SK-N-SH (cell line): ENCODE results near the gene IL21R.

Source experiments
- CTCF ChIP-seq: fragments of 200-600 bp; sonication (generic); IDR thresholded peaks from 2 replicates; pipeline ENCODE4 v1.6.1; 2017; ENCODE audit warnings: antibody characterized with exemption, mild to moderate bottlenecking, moderate library complexity
- EP300 ChIP-seq, 2 experiments: IDR thresholded peaks; 2 replicates each; pipeline versions ENCODE4 v1.4.0 to v1.6.1; 2012; ENCODE audit warnings: borderline replicate concordance in 1 of 2, low read depth in 1 of 2, low read length in 1 of 2
- POLR2AphosphoS5 ChIP-seq: IDR thresholded peaks from 2 replicates; pipeline ENCODE4 v1.6.1; 2012; ENCODE audit warnings: low read depth, low read length
- SIN3A ChIP-seq: IDR thresholded peaks from 2 replicates; pipeline ENCODE4 v1.6.1; 2012; ENCODE audit warnings: low read depth, mild to moderate bottlenecking, low read length, moderate library complexity, borderline replicate concordance
- TCF12 ChIP-seq: IDR thresholded peaks from 2 replicates; pipeline ENCODE4 v1.4.0; 2012
- ZBTB33 ChIP-seq: IDR thresholded peaks from 2 replicates; pipeline ENCODE4 v1.4.0; 2012; ENCODE audit warnings: low read depth, borderline replicate concordance

DNA sequence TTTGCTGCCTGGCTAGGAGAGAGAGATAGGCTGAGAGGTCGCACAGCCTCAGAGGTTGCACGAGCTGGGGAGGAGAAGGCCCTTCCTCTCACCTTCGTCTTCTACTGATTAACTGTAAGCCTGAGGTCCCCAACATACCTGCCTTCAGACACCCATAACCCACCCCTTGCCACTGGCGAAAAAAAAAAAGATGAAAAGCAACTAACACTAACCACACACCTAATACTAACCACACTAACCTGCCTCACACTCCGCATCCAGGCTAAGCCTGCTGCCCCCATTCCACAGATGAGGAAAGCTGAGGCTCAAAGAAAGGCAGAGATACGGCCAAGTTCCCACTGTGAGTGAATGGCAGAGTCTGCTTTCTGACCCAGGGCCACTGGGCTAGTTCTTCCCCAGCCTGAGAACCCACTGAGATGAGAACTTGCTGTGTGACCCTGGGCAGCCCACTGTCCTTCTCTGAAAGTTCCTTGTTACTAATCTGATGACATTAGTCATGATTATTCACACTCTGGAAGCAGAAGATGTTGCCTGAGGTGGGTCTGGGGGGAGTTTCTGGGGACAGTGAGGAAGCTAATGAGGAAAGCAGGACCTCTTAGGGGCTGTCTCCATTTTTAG, 4.6 kb downstream of the IL21R start:
- TF ChIP-seq TCF12 (no peak), CTCF (no peak), SIN3A (no peak), EP300 (IDR thresholded peaks at IDR 0.05; ENCODE audit: borderline replicate concordance in 1 of 2, low read depth in 1 of 2, low read length in 1 of 2) (no peak), ZBTB33 (no peak), POLR2AphosphoS5 (no peak)
